Measurements from ENCODE around the gene PCCA.
"Not testable (repeated sequence)": the region's sequence is repeated elsewhere in the genome, so short reads cannot be mapped to it uniquely, and the experiment has no call there.

Gene PCCA

DNA sequence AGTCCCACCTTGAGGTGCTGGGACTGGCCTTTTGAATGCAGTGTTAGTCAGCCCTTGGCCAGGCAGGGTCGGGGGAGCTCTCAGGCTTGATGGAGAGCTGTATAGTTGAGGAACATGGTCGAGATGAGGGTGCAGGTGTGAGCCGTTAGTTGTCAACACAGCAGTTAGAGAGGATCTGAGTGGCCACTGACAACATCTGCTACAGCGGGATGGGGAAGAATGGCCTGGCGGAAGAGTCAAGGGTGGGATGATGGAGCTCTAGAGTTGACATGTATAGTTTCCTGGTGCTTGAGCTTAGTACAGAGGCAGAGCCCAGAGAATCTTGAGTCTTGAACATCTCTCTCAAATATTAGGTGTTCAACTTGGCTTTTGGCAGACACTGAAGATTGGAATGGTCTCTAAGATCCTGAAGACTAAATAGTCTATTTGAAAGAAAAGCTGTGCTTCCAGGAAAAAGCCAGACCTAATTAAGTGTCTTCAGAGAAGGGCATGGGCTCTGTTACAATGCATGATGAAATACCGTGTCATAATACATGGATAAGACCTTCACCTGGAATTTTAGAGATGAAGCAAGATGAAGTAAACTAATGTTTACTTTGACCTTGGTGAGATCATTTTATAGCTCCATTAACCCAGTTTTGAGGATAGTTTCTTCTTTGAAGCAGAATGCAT lies 9.7 kb downstream of the PCCA start:
- DNase-seq, result no peak

DNA sequence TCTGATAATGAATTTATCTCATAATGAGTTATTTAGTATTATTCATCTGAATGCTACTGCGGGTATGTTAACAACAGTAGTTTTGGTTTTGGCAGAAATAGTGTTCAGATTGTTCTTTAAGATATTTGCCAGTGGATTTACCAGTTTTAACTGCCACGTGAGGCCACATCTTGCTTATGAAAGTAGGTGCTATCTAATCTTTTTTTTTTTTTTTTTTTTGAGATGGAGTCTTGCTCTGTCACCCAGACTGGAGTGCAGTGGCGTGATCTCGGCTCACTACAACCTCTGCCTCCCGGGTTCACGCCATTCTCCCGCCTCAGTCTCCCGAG lies 10.2 kb downstream of the PCCA start:
- not testable (repeated sequence) for DNase-seq

DNA sequence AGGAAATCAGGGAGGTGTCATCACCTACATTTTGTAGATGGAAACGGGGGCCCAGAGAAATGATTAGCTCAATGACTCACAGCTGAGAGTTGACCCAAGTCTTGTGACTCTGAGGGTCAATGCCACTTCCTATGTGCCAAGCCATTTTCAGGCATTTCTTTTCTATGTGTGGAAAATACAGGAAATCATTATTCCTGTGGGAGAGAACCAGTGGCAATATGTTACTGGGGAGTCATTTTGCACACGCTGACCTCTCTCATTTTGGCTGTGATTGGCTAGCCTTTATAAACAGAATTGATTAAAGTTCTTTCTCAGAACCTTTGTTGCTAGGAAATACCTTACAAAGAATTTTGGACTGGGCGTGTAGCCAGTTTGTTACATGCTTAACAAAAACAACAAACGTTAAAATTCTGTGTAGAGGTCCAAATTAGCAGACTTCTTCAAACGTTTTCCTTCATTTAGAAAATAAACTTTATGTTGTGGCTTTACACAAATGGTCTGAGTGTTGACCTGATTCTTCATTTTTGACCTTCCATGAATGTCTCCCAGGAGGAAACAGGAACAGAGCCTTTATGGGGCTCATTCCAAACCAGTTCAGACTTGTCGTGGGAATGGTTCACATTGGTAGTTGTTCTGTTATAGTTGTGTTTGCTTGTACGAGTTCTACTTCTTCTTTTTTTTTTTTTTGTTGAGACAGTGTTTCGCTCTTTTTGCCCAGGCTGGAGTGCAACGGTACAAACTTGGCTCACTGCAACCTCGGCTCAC lies 11.4 kb downstream of the PCCA start:
- no peak for DNase-seq

DNA sequence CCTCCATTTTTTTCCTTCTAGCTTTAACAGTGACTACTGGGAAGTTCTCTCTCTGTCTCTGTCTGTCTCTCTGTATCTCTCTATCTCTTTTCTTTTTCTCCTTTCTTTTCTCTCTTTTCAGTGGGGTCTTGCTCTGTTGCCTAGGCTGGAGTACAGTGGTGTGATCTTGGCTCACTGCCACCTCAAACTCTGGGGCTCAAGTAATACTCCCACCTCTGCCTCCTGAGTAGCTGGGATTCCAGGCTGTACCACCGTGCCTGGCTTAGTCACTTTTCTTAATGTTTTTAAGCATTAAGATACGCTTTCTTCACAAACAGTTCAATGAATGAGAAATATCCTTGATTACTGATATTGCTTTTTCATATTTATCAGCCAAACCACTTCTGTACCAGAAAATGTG lies 13.1 kb downstream of the PCCA start:
- DNase-seq, result no peak

DNA sequence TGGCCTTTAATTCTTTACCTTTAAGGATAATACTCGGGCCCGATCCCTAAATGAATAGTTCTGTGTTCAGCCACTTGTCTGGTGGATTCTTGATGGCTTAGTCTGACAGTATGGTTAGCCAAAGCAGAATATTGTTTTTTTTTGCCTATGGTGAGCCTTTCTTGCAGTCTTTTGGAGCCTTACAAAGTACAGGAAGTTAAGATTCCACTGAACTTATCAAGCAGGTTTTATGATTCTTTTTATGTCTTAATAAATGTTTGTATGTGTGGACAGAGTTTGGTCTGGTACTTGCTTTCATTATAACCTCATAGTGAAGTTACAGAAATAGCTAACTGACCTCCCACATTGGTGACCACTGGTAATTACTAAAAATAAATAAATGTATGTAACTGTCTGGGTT lies 17.1 kb downstream of the PCCA start:
- no peak for DNase-seq

GRCh38 chr13:100106705-100107104 lies 17.8 kb downstream of the PCCA start:
- DNase-seq, result no peak

DNA sequence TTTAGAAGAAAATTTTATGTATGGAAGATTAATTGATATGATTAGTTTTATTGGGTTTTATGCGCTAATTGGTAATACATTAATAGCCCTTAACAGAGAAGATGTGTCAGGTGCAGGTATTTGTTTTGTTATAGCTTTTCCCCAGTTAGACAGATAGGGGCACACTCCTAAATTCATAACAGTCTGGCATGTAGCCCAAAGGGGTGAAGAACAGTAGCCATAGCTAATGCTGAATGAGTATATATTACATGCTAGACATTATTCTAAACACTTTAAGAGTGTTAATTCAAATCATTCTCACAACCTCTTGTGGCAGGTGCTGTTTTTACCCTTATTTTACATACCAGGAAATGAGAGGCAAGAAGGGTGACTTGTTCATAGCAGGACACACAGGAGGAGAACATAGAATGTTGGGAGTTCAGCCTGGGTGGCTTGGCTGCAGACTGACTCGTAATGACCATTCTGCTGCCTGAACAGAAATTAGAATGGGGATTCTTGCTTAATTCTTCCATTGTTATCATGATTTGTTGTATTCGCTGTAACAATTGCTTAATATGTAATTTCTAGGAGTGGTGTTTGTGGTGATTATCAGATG lies 20.1 kb downstream of the PCCA start:
- no peak for DNase-seq

GRCh38 chr13:100110269-100110668 lies 21.4 kb downstream of the PCCA start:
- no peak for DNase-seq

- DNase-seq, result no peak
Observed at GRCh38 chr13:100112186-100112838, 23.4 kb downstream of the PCCA start.

DNA sequence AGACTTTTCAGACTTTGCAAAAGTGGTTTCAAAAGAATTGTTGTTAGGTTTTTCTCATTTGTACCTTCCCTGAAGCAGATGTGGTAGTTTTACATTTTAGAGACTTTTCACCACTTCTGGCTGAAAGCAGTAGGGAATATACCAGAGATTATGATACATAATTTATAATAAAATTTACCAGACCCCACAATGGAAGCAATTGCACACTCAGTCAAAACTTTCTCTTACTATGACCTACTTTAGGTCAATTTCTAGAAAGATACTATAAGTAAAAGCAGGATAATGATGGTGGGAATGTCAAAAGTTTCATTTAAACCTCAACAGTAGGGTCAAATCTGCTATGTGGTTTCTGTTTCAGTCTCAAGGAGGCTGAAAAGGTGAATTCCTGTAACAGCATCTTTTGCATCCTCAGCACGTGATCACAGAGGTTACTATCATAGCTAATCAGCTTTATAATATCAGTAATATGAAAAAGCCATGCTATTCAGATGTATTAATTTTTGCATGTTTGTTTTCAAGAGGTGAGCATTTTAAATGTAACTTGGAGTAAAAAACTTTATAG lies 26.9 kb downstream of the PCCA start:
- no peak for DNase-seq

DNA sequence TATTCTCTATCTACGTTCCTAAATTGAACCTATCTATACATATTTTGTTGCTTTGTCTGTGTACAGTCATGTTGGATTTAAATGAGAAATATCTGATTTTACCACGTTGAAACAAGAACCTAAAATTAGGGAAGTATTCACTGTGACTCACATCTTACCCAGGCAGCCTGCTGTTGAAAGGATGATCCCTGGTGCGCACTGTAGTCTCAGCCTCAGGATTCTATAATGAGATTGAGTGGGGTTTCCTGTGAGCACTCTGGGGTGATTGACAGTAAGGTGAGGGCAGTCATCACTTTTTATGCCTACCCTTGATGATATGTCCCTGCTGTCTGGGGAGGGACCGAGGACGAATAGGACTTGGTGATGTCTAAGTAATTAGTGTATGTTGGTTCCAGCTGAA lies 35.4 kb downstream of the PCCA start:
- DNase-seq, result peak; percentile 62 to 91

- peak; percentile 76 to 97 for DNase-seq
Observed at GRCh38 chr13:100125946-100126345, 37.1 kb downstream of the PCCA start.

- peak in 1 of 2 experiments; percentile 28 for DNase-seq
Observed at GRCh38 chr13:100128373-100128772, 39.5 kb downstream of the PCCA start.

DNA sequence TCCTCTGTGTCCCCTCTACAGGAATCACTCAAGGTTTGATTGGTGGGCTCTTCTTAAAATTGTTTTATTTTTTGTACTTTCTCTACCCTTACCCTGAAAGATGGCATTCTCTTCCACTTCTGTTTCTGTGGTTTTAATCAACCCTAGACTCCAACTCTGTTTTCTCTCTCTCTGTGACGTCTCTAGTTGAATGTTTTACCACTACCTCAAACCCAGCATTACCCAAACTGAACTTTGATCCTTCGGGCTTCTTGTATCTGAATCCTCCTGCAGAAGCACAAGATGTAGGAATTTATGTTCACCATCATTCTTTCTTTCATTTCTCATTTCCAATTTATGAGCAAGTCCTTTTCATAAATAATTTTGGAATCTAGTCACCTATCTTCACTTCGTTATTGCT lies 39.9 kb downstream of the PCCA start:
- DNase-seq, result no peak

DNA sequence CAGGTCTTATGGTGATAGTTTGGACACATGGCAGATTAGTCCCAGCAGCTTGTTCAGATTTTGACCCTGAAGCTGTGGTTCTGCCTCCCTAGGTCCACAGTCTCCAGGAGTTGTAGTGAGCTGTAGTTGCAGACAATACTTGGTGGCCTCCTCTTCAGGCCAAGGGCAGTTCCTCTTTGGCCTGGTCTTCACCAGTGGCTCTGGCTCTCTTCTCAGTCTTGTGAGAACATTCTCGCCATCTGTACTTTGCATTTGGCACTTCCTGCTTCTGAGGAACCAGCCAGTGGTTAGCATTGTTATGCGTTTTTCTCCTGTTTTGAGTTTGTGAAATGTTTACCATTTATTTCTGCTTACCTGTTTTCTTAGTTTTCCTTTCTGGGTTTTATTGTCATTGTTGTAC lies 40.7 kb downstream of the PCCA start:
- DNase-seq, result no peak

GRCh38 chr13:100130092-100130491 lies 41.2 kb downstream of the PCCA start:
- DNase-seq, result peak in 1 of 2 experiments; percentile 19

DNA sequence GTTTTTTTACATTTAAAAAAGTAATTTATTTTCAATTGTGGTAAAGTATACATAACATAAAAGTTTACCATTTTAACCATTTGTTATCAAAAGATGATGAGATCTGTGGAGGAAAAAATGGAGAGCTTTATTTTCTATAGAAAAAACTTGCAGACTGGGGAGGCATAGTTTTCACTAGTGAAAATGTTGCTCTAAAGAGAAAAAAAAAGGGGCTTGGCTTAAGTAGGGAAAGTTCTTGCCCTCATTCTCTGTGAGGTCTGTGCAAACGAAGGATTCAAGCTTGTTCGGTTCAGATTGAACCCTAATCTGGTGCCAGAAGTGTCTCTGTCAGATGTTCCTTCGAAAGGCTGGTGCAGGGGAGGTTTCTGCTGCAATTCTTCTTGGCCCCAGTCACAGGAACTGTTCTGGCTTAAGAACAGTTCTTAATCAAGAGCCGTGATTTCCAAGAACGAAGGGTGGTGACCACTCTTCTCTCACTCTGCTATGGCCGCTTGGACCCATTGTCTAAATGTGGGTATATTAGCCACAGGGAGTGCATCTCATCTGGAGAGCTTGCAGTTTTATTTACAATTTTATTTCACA lies 42.1 kb downstream of the PCCA start:
- no peak for DNase-seq

DNA sequence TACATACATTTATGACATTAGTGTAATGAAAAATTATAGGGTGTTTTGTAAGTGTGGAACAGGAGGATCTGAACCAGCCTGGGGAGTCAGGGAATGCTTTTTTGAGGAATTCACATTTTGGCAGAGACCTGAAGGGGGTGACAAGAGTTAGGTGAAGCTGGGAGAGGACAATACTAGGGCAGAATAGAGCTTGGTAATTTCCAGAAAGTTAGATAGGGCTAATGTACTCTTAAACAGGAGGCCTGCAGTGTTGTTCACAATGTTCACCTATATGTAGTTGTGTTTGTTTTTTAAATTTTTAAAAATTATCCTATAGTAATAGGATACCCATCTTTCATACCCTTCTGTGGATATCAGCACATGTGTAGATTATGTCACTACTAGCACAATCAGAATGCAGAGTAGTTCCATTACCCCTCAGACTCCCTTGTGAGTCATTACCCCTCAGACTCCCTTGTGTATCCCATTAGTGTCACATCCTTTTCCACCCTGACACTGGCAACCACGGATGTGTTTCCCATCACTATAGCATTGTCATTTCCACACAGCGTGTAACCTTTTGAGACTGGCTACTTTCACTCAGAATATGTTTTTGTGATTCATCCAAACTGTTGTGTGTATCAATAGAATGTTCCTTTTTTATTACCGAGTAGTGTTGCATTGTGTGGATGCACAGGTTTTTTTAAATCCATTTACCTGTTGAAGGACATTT lies 43.1 kb downstream of the PCCA start:
- peak in 1 of 2 experiments; percentile 39 for DNase-seq

- no peak for DNase-seq
Observed at GRCh38 chr13:100138859-100139491, 50.1 kb downstream of the PCCA start.

- no peak for DNase-seq
Observed at GRCh38 chr13:100139817-100140216, 50.9 kb downstream of the PCCA start.

DNA sequence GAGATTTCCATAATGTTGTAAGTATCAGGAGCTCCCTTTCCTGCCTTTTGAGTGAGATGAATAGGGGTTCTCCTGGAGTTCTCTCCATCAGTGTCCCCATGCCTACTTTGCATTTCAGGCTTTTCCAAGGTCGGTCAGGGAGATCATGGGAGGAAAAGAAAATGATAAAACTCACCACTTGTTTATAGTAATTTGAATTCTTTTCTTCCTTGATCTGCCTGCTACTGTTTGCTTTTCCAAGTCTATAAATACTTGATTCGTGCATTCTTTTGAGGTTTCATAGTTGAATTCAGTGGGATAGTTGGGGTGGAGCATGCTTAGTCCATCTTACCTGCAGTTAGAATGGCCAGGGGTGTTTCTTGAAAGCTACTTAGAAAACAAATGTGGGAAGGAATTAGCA lies 51.5 kb downstream of the PCCA start:
- DNase-seq, result no peak

- DNase-seq, result not testable (repeated sequence)
Observed at GRCh38 chr13:100141461-100141961, 52.6 kb downstream of the PCCA start.
